Fibroblast of pulmonary artery (primary cell): ENCODE data around the gene DLL4.

Source experiments
- DNase-seq: peaks from one replicate; pipeline ENCODE4 v3.0.0-alpha.2; 2010; ENCODE audit warnings: low read depth
- H3K4me3 ChIP-seq: replicated peaks from 2 replicates; pipeline ENCODE4 v1.5.1; 2011; ENCODE audit warnings: low read depth, mild to moderate bottlenecking, control low read depth, low read length, moderate library complexity
- CTCF ChIP-seq: IDR thresholded peaks from 2 replicates; pipeline ENCODE4 v1.5.1; 2011; ENCODE audit warnings: mild to moderate bottlenecking, control low read depth, low read length, inconsistent platforms; ENCODE audit errors: missing control alignments

DLL4 gene

GRCh38 chr15:40957041-40957555 is 28.0 kb downstream of the DLL4 start:
- no peak overlapping the region for H3K4me3 ChIP-seq
- no peak for TF ChIP-seq CTCF
- no peak for DNase-seq

GRCh38 chr15:40957581-40958051 is 28.5 kb downstream of the DLL4 start:
- H3K4me3 ChIP-seq: no peak overlapping the region
- DNase-seq: no peak
- TF ChIP-seq CTCF: no peak

- no peak overlapping the region for H3K4me3 ChIP-seq
- DNase-seq: no peak
- TF ChIP-seq CTCF: no peak
Observed at GRCh38 chr15:40958146-40958545, 29.0 kb downstream of the DLL4 start.

GRCh38 chr15:40958723-40959122 is 29.6 kb downstream of the DLL4 start:
- H3K4me3 ChIP-seq: no peak overlapping the region
- no peak for DNase-seq
- TF ChIP-seq CTCF: no peak

- TF ChIP-seq CTCF: no peak
- DNase-seq: no peak
- H3K4me3 ChIP-seq: no peak overlapping the region
Observed at GRCh38 chr15:40959331-40960141, 30.4 kb downstream of the DLL4 start.

- TF ChIP-seq CTCF: no peak
- DNase-seq: no peak
- H3K4me3 ChIP-seq: no peak overlapping the region
Observed at GRCh38 chr15:40960151-40960885, 31.2 kb downstream of the DLL4 start.
